NCI-H524 (cell line): Measurements from ENCODE around the gene MPDU1.

ENCODE experiments used
- DNase-seq, 2 experiments: peaks; one replicate each; lab custom pipeline; 2025; lab: John Stamatoyannopoulos, UW

The MPDU1 gene

DNA sequence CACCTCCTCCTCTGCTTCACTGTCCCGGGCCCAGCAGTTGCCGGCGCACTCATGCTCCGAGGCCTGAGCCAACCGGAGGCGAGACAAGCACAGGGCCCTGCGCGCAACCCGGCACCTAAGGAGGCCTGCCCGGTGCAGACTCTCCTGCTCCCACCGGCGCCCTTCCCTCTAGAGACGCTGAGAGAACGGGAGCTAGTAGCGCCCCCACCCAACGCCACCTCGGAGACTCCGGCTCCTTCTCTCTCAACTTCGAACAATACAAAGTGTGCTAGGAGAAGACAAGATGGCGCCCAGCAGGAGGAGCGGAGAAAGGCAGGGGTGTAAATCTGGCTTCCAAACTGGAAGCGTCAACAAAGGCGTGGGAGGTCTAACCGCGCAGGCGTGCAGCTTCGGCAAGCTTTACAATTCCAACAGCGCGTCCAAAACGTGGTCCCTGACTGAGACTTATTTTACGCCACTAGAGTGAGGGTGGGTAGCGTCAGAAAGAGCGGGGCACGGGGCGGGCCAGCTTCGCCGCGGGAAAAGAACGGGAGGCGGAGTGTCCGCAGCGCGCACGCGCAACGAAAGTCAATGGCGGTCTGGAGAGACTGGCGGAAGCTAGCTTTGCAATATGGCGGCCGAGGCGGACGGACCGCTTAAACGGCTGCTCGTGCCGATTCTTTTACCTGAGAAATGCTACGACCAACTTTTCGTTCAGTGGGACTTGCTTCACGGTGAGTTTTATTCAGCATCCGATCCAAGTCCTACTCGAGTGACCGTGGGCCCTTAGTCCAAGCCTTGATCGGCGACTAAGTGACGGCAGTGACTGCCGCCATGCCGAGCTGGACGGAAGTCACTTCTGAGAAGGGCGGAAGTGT lies at the start of gene MPDU1:
Gene MPDU1 (plus strand): TSS at position 600 of the 857 bp plus-strand sequence. CDS start 11 bp downstream, at position 611.
- peak; percentile 74 to 83 for DNase-seq

DNA sequence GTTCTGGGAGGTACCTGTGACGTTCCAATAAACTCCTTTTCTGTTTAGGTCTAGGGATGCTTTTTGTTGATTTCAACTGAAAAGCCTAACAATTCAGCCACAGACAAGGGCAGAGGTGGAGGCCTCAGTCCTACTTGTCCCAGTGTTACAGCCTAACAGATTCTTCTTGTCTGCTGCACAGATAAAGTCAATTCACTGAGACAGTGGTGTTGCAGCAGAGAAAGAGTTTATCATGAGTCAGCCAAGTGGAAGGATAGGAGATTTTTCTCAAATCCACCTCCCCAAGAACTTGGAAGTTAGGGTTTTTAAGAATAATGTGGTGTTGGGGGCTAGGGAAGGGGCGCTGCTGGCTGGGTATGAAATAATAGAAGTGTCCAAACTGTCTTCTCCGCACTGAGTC lies 45.6 kb upstream of the MPDU1 start:
- DNase-seq = no peak

DNA sequence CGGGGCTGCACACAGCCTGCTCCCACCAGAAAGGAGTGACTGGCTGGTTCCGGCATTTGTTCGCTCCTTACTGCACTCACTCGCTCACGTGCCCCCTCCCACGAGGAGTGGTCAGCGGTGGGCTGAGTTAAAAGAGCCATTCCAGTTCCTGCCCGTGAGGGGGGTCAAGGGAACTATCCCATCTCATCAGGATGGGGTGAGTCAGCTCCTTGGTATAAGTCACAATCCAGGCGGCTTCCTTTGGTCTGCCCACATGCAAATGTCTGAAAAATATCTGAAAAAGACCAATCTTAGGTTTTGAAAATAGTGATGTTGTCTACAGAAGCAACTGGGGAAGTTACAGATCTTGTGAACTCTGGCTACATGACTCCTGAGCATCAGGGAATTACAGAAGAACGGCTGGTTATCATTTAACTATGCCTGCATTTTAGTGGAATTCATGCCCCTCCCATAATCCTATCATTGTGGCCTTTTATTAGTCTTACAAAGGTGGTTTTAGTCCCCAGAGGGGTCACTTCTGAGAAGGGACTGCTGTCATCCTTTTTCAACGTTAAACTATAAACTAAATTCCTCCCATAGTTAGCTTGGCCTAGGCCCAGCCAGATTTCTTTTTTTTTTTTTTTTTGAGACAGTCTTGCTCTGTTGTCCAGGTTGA lies 44.6 kb upstream of the MPDU1 start:
- no peak for DNase-seq

DNA sequence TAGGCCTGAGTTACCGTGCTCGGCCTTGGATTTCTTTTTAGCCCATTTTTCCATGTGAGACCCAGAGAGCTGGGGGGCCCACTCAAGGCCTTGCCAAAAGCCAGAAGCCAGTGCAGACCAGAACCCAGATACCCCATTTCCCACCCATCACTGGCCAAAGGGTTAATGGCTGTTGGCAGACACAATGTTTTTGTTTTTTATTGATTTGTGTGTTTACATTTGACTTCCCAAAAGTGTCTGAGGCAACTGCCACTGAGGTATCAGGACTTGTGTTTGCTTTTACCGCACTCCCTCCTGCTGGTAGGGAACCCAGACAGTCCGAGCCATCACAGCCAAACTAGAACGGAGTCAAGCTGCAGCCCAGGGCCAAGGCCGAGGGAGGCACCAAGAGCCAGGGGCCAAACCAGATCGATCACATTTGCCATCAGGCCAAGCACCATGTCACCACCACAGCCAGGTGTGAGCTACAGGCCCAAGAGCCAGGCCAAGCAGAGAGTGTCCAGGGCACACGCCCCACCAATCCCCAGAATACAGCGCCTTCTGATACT lies 42.5 kb upstream of the MPDU1 start:
- no peak for DNase-seq

DNA sequence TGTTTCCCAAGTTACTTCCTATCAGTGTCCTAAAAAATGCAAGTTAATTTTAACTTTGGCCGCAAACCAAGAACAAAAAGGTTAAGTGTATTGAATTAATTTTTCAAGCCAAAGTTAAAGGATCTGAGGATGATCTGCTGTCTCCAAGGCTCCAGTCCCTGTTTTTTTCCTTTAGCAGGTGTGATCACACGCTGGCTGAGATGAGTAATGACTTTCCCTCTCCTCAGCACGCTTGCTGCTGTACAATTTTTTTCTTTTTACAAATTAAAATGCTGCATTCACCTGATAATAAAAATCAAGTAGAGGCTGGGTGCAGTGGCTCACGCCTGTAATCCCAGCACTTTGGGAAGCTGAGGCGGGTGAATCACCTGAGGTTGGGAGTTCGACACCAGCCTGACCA lies 38.7 kb upstream of the MPDU1 start:
- DNase-seq = no peak

DNA sequence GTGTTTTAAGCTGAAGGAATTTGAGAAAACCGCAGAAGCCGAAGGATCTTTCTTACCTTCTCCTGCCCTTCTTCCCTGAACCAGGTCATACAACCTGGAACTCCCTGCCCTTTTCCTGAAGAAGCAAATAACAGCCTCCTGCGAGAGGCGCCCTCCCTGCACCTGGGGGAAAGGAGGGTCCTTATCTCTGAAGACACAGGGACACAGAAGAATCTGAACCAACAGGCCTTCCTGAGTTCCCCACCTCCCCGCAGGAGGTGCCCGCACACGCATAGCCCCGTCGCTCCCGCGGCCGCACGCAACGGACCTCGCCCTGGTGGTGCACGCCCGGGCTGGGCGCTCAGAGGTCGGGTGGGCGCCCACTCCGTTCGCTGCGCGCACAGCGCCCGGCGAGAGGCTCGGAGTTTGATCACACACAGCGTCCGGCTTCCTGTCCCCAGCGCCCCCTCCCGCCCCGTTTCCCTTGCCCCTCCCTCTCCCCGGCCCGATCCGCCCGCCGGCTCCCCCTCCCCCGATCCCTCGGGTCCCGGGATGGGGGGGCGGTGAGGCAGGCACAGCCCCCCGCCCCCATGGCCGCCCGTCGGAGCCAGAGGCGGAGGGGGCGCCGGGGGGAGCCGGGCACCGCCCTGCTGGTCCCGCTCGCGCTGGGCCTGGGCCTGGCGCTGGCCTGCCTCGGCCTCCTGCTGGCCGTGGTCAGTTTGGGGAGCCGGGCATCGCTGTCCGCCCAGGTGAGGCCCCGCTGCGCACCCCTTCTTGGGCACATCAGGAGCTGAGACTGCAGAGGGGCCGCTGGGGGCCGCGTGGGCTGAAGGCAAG lies 34.9 kb upstream of the MPDU1 start, which contains the start of gene TNFSF12:
Gene TNFSF12 (plus strand): TSS at position 474 of the 816 bp plus-strand sequence. CDS start 96 bp downstream, at position 570.
- DNase-seq = no peak

DNA sequence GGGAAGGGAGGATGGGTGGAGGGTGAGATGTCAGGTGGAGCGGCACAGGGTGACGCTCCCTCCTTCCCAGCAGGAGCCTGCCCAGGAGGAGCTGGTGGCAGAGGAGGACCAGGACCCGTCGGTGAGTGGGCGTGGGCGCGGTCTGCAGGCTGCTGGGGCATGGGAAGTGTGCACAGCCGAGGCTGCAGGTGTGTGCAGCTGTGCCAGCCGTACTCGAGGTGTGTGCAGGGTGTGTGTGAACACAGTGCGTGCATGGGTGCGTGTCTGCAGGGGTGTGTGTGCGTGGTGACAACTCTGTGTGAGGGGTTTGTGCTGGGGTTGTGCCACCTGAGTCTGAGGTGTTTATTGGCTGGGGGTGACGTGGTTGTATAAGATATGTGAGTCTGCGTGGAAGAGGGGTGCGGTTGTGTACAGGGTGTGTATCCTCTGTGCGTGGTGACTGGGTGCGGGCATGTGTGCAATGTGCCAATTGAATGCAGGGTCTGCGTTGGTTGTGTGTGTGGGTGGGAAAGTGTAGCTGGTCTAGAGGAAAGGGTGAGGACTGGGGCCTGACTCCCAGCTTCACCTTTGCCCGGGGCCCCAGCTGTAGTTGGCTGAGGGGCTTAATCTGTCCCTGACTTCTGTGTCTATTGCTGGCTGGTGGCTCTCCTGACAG lies 34.1 kb upstream of the MPDU1 start:
- no peak for DNase-seq

DNA sequence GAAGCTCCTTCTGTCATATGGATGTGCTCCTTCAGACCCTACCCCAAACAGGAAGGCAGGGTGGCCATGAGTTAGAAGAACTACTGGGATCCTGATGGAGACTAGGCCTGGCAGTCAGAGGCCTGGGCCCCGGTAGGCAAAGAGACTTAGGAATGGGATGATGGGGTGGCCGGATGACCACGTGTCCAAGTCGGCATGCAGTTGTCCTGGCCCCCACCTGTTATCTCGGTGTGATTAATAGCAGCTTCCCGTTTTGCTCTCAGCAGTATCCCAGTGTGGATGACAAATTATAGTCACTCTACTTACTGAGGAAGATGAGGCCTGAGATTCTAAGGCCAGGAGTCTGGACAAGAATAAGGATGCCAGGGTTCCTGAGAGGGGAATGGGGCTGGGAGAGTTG lies 33.3 kb upstream of the MPDU1 start:
- no peak for DNase-seq

DNA sequence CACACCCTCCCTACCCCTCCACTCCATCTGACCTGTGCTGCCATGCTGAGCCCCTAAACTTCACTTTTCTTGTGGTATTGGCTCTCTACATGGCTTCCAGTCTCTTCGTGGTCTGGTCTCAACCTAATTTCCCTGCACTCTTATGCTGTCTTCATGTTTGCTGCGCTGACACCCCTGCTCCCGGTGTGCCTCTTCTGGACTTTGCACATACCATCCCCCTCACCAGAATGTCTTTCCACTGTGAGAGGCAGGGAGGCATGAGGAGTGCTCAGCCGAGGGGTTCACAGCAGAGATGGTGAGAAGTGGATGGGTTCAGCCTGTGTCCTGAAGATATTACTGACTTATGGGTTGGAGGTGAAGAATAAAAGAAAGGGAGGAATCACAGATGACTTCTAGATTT lies 32.3 kb upstream of the MPDU1 start:
- no peak for DNase-seq

DNA sequence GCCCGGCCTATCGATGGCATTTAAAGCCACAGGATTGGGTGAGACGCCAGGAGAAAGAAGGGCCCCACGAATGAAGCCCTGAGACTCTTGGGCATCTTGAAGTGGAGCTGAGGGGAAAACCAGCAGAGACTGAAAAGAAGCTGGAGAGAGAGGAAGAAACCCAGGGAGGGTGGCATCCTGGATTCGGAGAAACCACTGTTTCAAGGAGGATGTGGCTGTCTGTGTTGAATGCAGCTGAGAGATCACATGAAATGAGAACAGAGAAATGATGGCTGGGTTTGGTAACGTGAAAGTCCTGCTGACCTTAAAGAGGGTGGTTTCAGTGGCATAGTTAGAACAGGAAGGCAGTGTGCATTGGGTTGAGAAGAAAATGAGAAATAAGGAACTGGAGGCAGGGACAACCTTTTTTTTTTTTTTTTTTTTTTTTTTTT lies 31.0 kb upstream of the MPDU1 start:
- DNase-seq = no peak

DNA sequence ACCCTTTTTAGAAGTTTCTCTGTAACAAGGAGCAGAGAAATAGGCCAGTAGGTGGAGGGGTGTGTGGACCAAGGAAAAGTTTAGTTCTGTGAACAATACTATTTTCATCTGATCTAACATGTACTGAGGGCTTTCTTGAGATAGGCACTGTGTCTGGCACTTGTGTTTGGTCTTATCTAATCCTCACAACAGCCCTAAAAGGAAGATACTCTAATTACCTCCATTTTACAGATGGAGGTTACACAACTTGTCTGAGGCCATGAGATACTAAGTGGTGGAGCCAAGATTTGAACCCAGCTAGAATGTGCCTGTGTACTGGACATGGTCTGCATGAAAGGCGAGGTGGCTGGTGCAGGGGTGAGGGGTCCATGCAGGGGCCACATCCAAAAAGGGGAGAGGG lies 30.3 kb upstream of the MPDU1 start:
- DNase-seq = no peak

DNA sequence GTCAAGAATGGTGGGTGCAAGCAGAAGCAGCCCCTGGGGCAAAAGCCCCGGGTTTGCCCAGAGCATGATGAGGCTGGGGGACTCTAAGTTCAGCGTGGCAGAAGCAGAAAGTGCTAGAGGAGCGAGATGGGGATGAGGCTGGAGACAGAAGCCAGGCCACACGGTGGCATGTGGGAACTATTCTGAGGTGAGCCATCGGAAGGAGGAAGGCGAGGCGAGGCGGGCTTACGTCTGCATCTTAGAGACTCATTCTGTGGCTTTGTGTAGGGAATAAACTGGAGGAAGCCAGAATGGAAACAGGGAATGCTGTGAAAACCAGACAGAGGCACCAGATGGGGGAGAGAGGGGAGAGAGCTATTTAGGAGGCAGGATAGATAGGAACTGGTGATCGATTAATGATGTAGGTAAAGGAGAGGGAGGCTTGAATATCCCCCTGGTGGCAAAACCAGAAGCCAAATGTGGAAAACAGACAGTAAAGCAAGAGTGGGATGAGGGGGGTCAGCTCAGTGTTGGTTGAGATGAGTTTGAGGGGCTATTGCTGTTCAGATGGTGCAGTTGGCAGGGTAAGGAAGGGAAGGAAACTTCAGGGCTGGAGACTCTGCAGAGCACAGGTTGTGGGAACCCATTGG lies 28.2 kb upstream of the MPDU1 start:
- DNase-seq = no peak

DNA sequence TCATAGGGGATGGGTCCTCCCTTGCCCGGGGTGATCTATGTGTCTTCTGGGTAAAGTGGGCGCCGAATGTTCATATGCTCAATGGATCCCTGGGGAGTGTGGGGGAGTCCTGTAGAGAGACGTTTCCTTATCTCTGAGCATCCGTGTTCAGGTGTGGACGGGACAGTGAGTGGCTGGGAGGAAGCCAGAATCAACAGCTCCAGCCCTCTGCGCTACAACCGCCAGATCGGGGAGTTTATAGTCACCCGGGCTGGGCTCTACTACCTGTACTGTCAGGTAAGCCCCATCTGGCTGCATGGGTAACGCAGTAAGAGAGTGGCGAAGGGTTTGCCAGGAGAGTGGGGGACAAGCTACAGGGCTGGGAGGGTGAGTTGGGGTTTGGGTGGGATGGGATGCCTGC lies 27.0 kb upstream of the MPDU1 start:
- no peak for DNase-seq

DNA sequence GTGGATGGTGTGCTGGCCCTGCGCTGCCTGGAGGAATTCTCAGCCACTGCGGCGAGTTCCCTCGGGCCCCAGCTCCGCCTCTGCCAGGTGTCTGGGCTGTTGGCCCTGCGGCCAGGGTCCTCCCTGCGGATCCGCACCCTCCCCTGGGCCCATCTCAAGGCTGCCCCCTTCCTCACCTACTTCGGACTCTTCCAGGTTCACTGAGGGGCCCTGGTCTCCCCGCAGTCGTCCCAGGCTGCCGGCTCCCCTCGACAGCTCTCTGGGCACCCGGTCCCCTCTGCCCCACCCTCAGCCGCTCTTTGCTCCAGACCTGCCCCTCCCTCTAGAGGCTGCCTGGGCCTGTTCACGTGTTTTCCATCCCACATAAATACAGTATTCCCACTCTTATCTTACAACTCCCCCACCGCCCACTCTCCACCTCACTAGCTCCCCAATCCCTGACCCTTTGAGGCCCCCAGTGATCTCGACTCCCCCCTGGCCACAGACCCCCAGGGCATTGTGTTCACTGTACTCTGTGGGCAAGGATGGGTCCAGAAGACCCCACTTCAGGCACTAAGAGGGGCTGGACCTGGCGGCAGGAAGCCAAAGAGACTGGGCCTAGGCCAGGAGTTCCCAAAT lies 26.4 kb upstream of the MPDU1 start:
- DNase-seq = no peak

DNA sequence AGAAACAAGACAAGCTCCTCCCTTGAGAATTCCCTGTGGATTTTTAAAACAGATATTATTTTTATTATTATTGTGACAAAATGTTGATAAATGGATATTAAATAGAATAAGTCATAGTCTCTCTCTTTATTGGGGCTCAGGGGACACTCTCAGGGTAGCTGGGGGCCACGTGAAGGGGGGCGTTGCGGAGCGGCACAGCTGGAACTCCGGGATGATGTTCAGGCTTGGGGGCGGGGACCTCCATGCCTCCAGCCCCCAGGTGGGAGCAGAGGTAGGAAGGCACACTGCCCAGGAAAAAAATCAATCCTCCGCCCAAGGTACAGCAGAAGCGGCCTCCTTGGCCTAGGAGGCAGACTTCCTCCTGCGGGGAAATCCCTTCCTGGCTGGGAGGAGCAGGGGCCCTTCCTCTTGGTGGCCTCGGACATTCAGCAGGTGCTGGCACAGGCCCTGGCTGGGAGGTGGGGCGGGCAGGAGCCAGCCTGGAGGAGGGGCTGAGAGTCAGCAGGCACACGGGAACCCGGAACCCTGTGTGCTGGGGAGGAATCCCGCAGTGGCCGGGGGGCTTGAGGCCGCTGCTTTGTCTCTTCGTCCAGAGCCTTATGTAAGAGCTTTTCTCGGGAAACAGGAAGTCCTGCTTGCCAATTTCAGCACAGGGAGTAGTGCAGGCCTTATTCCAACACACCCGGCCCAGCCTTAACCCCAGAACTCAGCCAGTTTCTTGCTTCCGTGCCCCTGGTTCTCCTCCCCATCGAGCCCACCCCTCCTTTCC lies 25.7 kb upstream of the MPDU1 start:
- no peak for DNase-seq

DNA sequence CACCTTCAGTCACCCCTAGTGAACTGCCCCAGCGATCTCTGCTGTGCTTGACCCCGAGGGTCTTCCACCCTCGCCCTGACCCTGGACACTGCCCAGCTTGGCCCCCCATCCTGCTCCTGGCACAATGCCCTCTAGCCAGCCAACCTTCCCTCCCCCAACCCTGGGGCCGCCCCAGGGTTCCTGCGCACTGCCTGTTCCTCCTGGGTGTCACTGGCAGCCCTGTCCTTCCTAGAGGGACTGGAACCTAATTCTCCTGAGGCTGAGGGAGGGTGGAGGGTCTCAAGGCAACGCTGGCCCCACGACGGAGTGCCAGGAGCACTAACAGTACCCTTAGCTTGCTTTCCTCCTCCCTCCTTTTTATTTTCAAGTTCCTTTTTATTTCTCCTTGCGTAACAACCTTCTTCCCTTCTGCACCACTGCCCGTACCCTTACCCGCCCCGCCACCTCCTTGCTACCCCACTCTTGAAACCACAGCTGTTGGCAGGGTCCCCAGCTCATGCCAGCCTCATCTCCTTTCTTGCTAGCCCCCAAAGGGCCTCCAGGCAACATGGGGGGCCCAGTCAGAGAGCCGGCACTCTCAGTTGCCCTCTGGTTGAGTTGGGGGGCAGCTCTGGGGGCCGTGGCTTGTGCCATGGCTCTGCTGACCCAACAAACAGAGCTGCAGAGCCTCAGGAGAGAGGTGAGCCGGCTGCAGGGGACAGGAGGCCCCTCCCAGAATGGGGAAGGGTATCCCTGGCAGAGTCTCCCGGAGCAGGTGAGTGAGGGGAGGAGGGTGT lies 24.9 kb upstream of the MPDU1 start, which contains the start of gene TNFSF13:
Gene TNFSF13 (plus strand): TSS at position 207 of the 776 bp plus-strand sequence. CDS start 290 bp downstream, at position 497.
- no peak for DNase-seq

DNA sequence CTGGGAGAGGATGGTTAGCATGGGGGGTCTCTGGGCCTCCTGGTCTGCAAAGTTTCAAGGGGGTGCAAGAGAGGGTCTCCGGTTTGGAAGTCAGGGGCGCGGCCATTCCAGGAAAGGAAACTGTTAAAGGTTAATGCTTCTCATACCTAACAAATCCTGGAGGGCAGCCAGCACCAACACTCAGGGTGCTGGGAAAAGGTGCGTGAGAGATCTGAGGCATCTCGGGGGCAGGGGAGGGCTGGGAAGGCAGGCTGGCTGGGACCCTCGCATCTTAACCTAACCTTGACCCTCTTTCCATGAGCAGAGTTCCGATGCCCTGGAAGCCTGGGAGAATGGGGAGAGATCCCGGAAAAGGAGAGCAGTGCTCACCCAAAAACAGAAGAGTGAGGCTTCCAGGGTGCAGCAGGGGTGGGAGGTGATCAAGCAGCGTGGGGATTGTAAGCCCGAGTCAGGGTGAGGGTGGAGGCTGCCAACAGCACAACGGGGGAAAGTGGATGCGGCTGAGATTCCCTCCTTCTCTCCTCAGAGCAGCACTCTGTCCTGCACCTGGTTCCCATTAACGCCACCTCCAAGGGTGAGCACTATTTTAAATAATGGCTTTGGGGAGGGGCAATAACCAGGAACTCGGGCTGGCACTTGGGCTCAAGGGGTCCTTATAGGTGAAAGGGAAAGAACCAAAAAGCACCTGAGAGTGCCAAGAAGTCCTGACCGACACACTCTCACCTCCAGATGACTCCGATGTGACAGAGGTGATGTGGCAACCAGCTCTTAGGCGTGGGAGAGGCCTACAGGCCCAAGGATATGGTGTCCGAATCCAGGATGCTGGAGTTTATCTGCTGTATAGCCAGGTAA lies 24.1 kb upstream of the MPDU1 start:
- no peak for DNase-seq
